Hepatocyte (in vitro differentiated cells): ENCODE data around the gene SYAP1.

Experiments
- CTCF ChIP-seq: fragments of 200-600 bp; sonication (generic); IDR thresholded peaks from 2 replicates; pipeline ENCODE4 v1.5.1; 2016; ENCODE audit warnings: antibody characterized with exemption, mild to moderate bottlenecking; ENCODE audit not compliant: poor library complexity
- EZH2 ChIP-seq: fragments of 200-600 bp; sonication (generic); IDR thresholded peaks from 2 replicates; pipeline ENCODE4 v1.6.1; 2016; ENCODE audit warnings: antibody characterized with exemption, mild to moderate bottlenecking, borderline replicate concordance

GRCh38 chrX:16702700-16703599 lies 16.5 kb upstream of the SYAP1 start:
- TF ChIP-seq CTCF (no peak), EZH2 (no peak)
